ENCODE data around the gene NBEA.

Gene NBEA

GRCh38 chr13:35712907-35713761 lies 771.1 kb downstream of the NBEA start:
- no peak for DNase-seq (ENCODE audit: low read depth)

- no peak for DNase-seq (ENCODE audit: low read depth)
Measured at GRCh38 chr13:35714121-35714520, 772.1 kb downstream of the NBEA start.

- DNase-seq (ENCODE audit: low read depth), result no peak
Measured at GRCh38 chr13:35714588-35715377, 772.7 kb downstream of the NBEA start.

GRCh38 chr13:35716186-35716585 lies 774.1 kb downstream of the NBEA start:
- DNase-seq (ENCODE audit: low read depth), result no peak

- no peak for DNase-seq (ENCODE audit: low read depth)
Measured at GRCh38 chr13:35716729-35717128, 774.7 kb downstream of the NBEA start.

GRCh38 chr13:35718084-35718483 lies 776.0 kb downstream of the NBEA start:
- no peak for DNase-seq (ENCODE audit: low read depth)

GRCh38 chr13:35720290-35720689 lies 778.2 kb downstream of the NBEA start:
- DNase-seq (ENCODE audit: low read depth), result no peak

- peak; percentile 26 for DNase-seq (ENCODE audit: low read depth)
Measured at GRCh38 chr13:35720690-35721554, 778.9 kb downstream of the NBEA start.

Data from activated T-cell treated with anti-CD3 and anti-CD28 coated beads for 24 hours (primary cell).